Panc1 (cell line): ENCODE measurements around the gene AFF3. TPM values are rescaled to one million over a fixed set of nuclear protein-coding genes. Genes with fewer than 3 reads are reported as not detected.

ENCODE experiments used
- ATAC-seq: fragments of 200-7000 bp; cut with Tn5 transposase; 2 replicates; pipeline ENCODE4 v1.9.1; 2020; ENCODE audit warnings: mild to moderate bottlenecking, moderate library complexity
- BruUV-seq: library from RNA; stranded (reverse); fragments of 400-500 nt; replicated peaks from 2 replicates; lab custom pipeline; 2021; lab: Mats Ljungman, UMichigan
- CTCF ChIA-PET: fragments of 300-600 bp; sonication (Branson Sonifier 250); formaldehyde crosslinking; loops from one replicate; lab custom pipeline; 2022; ENCODE audit warnings: antibody characterized with exemption; lab: Charles Lee
- POLR2A ChIA-PET: fragments of 300-600 bp; sonication (Branson Sonifier 250); formaldehyde crosslinking; loops from one replicate; lab custom pipeline; 2022; ENCODE audit warnings: antibody characterized with exemption; lab: Charles Lee
- DNase-seq: peaks from one replicate; pipeline ENCODE4 v3.0.0-alpha.2; 2010; ENCODE audit warnings: low read depth, low spot score
- H3K27ac ChIP-seq: 2 replicates; pipeline ENCODE4 v1.5.1; 2011; ENCODE audit warnings: mild to moderate bottlenecking, low read length, inconsistent platforms
- H3K27me3 ChIP-seq: fragments of 200-500 bp; sonication (Bioruptor generic); 2 replicates; pipeline ENCODE4 v1.6.0; 2014; ENCODE audit warnings: low read length, inconsistent platforms; ENCODE audit not compliant: control insufficient read depth, insufficient read depth
- H3K36me3 ChIP-seq: fragments of 200-500 bp; sonication (Bioruptor generic); 2 replicates; pipeline ENCODE4 v1.5.1; 2014; ENCODE audit warnings: inconsistent platforms, mild to moderate bottlenecking, low read length, moderate library complexity; ENCODE audit not compliant: control insufficient read depth, insufficient read depth
- H3K4me1 ChIP-seq: 2 replicates; pipeline ENCODE4 v1.5.1; 2011; ENCODE audit warnings: inconsistent platforms, mild to moderate bottlenecking, low read length, moderate library complexity; ENCODE audit not compliant: control insufficient read depth, insufficient read depth
- H3K4me3 ChIP-seq, 2 experiments: 2 replicates each; pipeline ENCODE4 v1.5.1; 2011 to 2012; ENCODE audit warnings: low read depth in 2 of 2, low read length in 2 of 2, mild to moderate bottlenecking in 2 of 2, inconsistent platforms in 1 of 2, moderate library complexity in 1 of 2
- H3K9me3 ChIP-seq: fragments of 200-500 bp; sonication (Bioruptor generic); 2 replicates; pipeline ENCODE4 v1.5.1; 2014; ENCODE audit warnings: low read depth, mild to moderate bottlenecking, inconsistent platforms, low read length, moderate library complexity; ENCODE audit not compliant: control insufficient read depth, insufficient read depth
- POLR2AphosphoS5 ChIP-seq: IDR thresholded peaks from 2 replicates; pipeline ENCODE4 v1.6.1; 2012; ENCODE audit warnings: mild to moderate bottlenecking, low read depth, low read length, moderate library complexity
- SIN3A ChIP-seq: IDR thresholded peaks from 2 replicates; pipeline ENCODE4 v1.6.1; 2012; ENCODE audit warnings: low read depth, mild to moderate bottlenecking, low read length, moderate library complexity, borderline replicate concordance; ENCODE audit not compliant: insufficient read depth
- TCF7L2 ChIP-seq: IDR thresholded peaks from 2 replicates; pipeline ENCODE4 v1.6.1; 2011; ENCODE audit warnings: mild to moderate bottlenecking, low read depth, low read length, inconsistent platforms
- in situ Hi-C: cut with HindIII; loops from 2 replicates; pipeline ENCODE4 v1.10.0; 2016; ENCODE audit warnings: low sequenced_read_pairs, low pct_unique_long_range_greater_than_20kb
- intact Hi-C: fragments of 100-400 bp; cut with micrococcal nuclease; formaldehyde crosslinking; loops from one replicate; pipeline ENCODE4 v1.10.0; 2022; ENCODE audit not compliant: unreplicated experiment
- total RNA-seq: library from RNA; stranded (reverse); gene quantifications from one replicate; pipeline ENCODE4 v1.2.1, GENCODE V29; 2021; ENCODE audit not compliant: unreplicated experiment
- TF ChIP-seq, protein P1 (sequence below), 2 experiments: IDR thresholded peaks; 2 replicates each; pipeline ENCODE4 v1.6.1; 2011 to 2012; ENCODE audit warnings: low read depth in 2 of 2, control low read depth in 1 of 2, low read length in 1 of 2, mild to moderate bottlenecking in 1 of 2, moderate library complexity in 1 of 2; ENCODE audit not compliant: insufficient read depth in 1 of 2
- TF ChIP-seq, protein P2 (sequence below): fragments of 450-650 bp; IDR thresholded peaks from 2 replicates; pipeline ENCODE4 v1.5.1; 2017; ENCODE audit warnings: mild to moderate bottlenecking

AFF3 gene
- total RNA-seq, 1 experiment from 2014 or later: 2.2 TPM

DNA sequence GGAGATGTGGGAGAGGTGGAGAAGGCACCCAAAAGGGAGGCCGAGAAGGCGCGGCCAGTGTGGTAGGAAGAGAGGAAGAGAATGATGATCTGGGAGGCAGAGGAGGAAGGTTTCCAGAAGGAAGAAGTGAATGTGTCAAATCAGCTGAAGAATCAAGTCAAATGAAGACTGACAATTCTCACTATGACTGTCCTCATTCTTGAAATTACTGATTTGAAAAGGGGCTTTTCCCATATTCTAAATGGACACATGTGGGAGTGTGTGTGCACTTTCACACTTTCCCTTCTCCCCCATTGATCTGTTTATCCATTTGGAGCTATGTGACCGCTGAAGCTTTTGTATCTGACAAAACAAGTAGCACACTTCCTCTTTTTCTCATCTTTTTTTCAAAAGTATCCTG, 6.1 kb downstream of the AFF3 start:
- no peak for TF ChIP-seq TCF7L2
- no peak for TF ChIP-seq SIN3A
- TF ChIP-seq, protein P1, sequence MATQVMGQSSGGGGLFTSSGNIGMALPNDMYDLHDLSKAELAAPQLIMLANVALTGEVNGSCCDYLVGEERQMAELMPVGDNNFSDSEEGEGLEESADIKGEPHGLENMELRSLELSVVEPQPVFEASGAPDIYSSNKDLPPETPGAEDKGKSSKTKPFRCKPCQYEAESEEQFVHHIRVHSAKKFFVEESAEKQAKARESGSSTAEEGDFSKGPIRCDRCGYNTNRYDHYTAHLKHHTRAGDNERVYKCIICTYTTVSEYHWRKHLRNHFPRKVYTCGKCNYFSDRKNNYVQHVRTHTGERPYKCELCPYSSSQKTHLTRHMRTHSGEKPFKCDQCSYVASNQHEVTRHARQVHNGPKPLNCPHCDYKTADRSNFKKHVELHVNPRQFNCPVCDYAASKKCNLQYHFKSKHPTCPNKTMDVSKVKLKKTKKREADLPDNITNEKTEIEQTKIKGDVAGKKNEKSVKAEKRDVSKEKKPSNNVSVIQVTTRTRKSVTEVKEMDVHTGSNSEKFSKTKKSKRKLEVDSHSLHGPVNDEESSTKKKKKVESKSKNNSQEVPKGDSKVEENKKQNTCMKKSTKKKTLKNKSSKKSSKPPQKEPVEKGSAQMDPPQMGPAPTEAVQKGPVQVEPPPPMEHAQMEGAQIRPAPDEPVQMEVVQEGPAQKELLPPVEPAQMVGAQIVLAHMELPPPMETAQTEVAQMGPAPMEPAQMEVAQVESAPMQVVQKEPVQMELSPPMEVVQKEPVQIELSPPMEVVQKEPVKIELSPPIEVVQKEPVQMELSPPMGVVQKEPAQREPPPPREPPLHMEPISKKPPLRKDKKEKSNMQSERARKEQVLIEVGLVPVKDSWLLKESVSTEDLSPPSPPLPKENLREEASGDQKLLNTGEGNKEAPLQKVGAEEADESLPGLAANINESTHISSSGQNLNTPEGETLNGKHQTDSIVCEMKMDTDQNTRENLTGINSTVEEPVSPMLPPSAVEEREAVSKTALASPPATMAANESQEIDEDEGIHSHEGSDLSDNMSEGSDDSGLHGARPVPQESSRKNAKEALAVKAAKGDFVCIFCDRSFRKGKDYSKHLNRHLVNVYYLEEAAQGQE (IDR thresholded peaks at IDR 0.05; ENCODE audit: insufficient read depth in 1 of 2, low read depth in 2 of 2, low read length in 1 of 2): no peak
- TF ChIP-seq, protein P2, sequence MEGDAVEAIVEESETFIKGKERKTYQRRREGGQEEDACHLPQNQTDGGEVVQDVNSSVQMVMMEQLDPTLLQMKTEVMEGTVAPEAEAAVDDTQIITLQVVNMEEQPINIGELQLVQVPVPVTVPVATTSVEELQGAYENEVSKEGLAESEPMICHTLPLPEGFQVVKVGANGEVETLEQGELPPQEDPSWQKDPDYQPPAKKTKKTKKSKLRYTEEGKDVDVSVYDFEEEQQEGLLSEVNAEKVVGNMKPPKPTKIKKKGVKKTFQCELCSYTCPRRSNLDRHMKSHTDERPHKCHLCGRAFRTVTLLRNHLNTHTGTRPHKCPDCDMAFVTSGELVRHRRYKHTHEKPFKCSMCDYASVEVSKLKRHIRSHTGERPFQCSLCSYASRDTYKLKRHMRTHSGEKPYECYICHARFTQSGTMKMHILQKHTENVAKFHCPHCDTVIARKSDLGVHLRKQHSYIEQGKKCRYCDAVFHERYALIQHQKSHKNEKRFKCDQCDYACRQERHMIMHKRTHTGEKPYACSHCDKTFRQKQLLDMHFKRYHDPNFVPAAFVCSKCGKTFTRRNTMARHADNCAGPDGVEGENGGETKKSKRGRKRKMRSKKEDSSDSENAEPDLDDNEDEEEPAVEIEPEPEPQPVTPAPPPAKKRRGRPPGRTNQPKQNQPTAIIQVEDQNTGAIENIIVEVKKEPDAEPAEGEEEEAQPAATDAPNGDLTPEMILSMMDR: no peak
- no peak for TF ChIP-seq POLR2AphosphoS5
- DNase-seq: no peak
- no peaks in the 10 kb centered on the region for H3K9me3 ChIP-seq
- BruUV-seq: no TSS peak
- H3K4me1 ChIP-seq: no peaks in the 10 kb centered on the region
- in situ Hi-C loops (no loop called here), intact Hi-C loops (no loop called here)
- no peak overlapping the region for H3K27ac ChIP-seq
- H3K36me3 ChIP-seq: no peaks in the 10 kb centered on the region
- POLR2A ChIA-PET: no interaction called here
- no peak overlapping the region for H3K4me3 ChIP-seq
- H3K27me3 ChIP-seq: peaks cover 5% of the 10 kb centered on the region; the same call in 1 of the 2 replicates
- ATAC-seq: no peak
- CTCF ChIA-PET: no interaction called here

GRCh38 chr2:100135415-100135814, 7.0 kb downstream of the AFF3 start:
- CTCF ChIA-PET: no interaction called here
- in situ Hi-C loops: no loop called here

More at GRCh38 chr2:100135415-100135814, 7.0 kb downstream of the AFF3 start:
- TF ChIP-seq POLR2AphosphoS5: no peak
- TF ChIP-seq, protein P1 (IDR thresholded peaks at IDR 0.05; ENCODE audit: insufficient read depth in 1 of 2, low read depth in 2 of 2, low read length in 1 of 2): no peak
- TF ChIP-seq SIN3A: no peak
- TF ChIP-seq, protein P2: no peak
- TF ChIP-seq TCF7L2: no peak
- Histone ChIP-seq H3K4me1 (no peaks in the 10 kb centered on the region), H3K27ac (no peak overlapping the region), H3K9me3 (no peaks in the 10 kb centered on the region), H3K36me3 (no peaks in the 10 kb centered on the region), H3K4me3 (no peak overlapping the region), H3K27me3 (peaks cover 5% of the 10 kb centered on the region; the same call in 1 of the 2 replicates)
- no TSS peak for BruUV-seq
- POLR2A ChIA-PET: no interaction called here
- intact Hi-C loops: no loop called here
- DNase-seq: no peak
- no peak for ATAC-seq
